Measurements from ENCODE around the gene LRMDA.

- TF ChIP-seq EZH2phosphoT487 (conservative IDR thresholded peaks at IDR 0.05; ENCODE audit: low read length) (no peak), CTCF (IDR thresholded peaks at IDR 0.05; ENCODE audit: insufficient read depth, low read length, poor library complexity, severe bottlenecking) (no peak)
These were observed 276.6 kb downstream of the LRMDA start for GRCh38 chr10:75708060-75708459.

Measured in SU-DHL-6 (cell line).